Keratinocyte (primary cell): Measurements from ENCODE around the gene RGS1. TPM values are rescaled to one million over a fixed set of nuclear protein-coding genes. Genes with fewer than 3 reads are reported as not detected.

Source experiments
- DNase-seq: peaks from one replicate; pipeline ENCODE4 v3.0.0-alpha.2; 2011; ENCODE audit warnings: low read depth, missing footprints, low spot score
- FAIRE-seq: peaks from 2 replicates; lab custom pipeline; 2011; peaks lifted over from hg19 to GRCh38; lab: Jason Lieb, UNC
- H2AFZ ChIP-seq: 2 replicates; pipeline ENCODE4 v1.6.0; 2012; ENCODE audit warnings: low read length, control low read depth, inconsistent platforms; ENCODE audit not compliant: control insufficient read depth
- H3K27ac ChIP-seq: 2 replicates; pipeline ENCODE4 v1.5.1; 2011; ENCODE audit warnings: low read length; ENCODE audit not compliant: control insufficient read depth, insufficient read depth
- H3K27me3 ChIP-seq: 3 replicates; pipeline ENCODE4 v1.6.0; 2011; ENCODE audit warnings: low read length; ENCODE audit not compliant: control insufficient read depth, insufficient read depth; ENCODE audit errors: extremely low read depth
- H3K36me3 ChIP-seq, 2 experiments: 2 replicates in 1 of 2; 3 replicates in 1 of 2; pipeline ENCODE4 v1.5.1; 2011; ENCODE audit warnings: low read length in 2 of 2, mild to moderate bottlenecking in 1 of 2; ENCODE audit not compliant: control insufficient read depth in 2 of 2, insufficient read depth in 2 of 2; ENCODE audit errors: extremely low read depth in 1 of 2
- H3K4me1 ChIP-seq: 3 replicates; pipeline ENCODE4 v1.5.1; 2011; ENCODE audit warnings: low read length; ENCODE audit not compliant: control insufficient read depth, insufficient read depth; ENCODE audit errors: extremely low read depth
- H3K4me2 ChIP-seq: 3 replicates; pipeline ENCODE4 v1.6.0; 2011; ENCODE audit warnings: low read depth, low read length; ENCODE audit not compliant: control insufficient read depth, insufficient read depth; ENCODE audit errors: extremely low read depth
- H3K4me3 ChIP-seq, 3 experiments: fragments of 200-600 bp in 1 of 3; sonication (generic) in 1 of 3; 2 replicates in 2 of 3; 3 replicates in 1 of 3; pipeline ENCODE4 v1.5.1; 2011 to 2016; ENCODE audit warnings: low read length in 3 of 3, mild to moderate bottlenecking in 3 of 3, control low read depth in 2 of 3, inconsistent platforms in 1 of 3, low read depth in 1 of 3, mixed read lengths in 1 of 3, mixed run types in 1 of 3, moderate library complexity in 1 of 3; ENCODE audit not compliant: control insufficient read depth in 2 of 3, insufficient read depth in 2 of 3; ENCODE audit errors: extremely low read depth in 1 of 3
- H3K79me2 ChIP-seq: 2 replicates; pipeline ENCODE4 v1.6.0; 2012; ENCODE audit warnings: low read length; ENCODE audit not compliant: control insufficient read depth, insufficient read depth
- H3K9ac ChIP-seq: 3 replicates; pipeline ENCODE4 v1.6.0; 2011; ENCODE audit warnings: low read length; ENCODE audit not compliant: control insufficient read depth, insufficient read depth; ENCODE audit errors: extremely low read depth
- H3K9me1 ChIP-seq: 3 replicates; pipeline ENCODE4 v1.6.0; 2011; ENCODE audit warnings: low read length; ENCODE audit not compliant: control insufficient read depth, insufficient read depth; ENCODE audit errors: extremely low read depth
- H3K9me3 ChIP-seq: 2 replicates; pipeline ENCODE4 v1.5.1; 2012; ENCODE audit warnings: low read depth, low read length; ENCODE audit not compliant: control insufficient read depth
- H4K20me1 ChIP-seq: 3 replicates; pipeline ENCODE4 v1.6.0; 2011; ENCODE audit warnings: low read length; ENCODE audit not compliant: control insufficient read depth, insufficient read depth; ENCODE audit errors: extremely low read depth
- CTCF ChIP-seq, 3 experiments: IDR thresholded peaks in 1 of 3; conservative IDR thresholded peaks in 1 of 3; optimal IDR thresholded peaks in 1 of 3; 2 replicates in 2 of 3; 3 replicates in 1 of 3; pipeline versions ENCODE3 to v1.5.1; 2011; ENCODE audit warnings: low read length in 3 of 3, mild to moderate bottlenecking in 3 of 3, moderate library complexity in 2 of 3, control low read depth in 1 of 3, inconsistent platforms in 1 of 3; ENCODE audit not compliant: insufficient read depth in 2 of 3; ENCODE audit errors: extremely low read depth in 1 of 3
- EZH2 ChIP-seq: IDR thresholded peaks from one replicate; pipeline ENCODE4 v1.6.1; 2012; ENCODE audit warnings: inconsistent platforms, mild to moderate bottlenecking, low read length, moderate library complexity
- dilution Hi-C: fragments of 300-500 bp; cut with MboI; formaldehyde crosslinking; loops from one replicate; pipeline ENCODE4 v1.7.0; 2020; ENCODE audit warnings: low sequenced_read_pairs; ENCODE audit not compliant: extremely low pct_ligation_motif_present
- polyA plus RNA-seq, 5 experiments: library from polyadenylated mRNA; depleted of rRNA in 3 of 5; stranded (reverse) in 3 of 5; stranded (forward) in 1 of 5; unstranded in 1 of 5; fragments of >200 nt; gene quantifications; 1 replicate in 1 of 5; 2 replicates in 3 of 5; 3 replicates in 1 of 5; pipeline versions ENCODE4 v1.2.1 to v1.2.3, GENCODE V29; 2011 to 2012; ENCODE audit warnings: missing spikeins in 2 of 5, low read depth in 1 of 5, low replicate concordance in 1 of 5

Gene RGS1
- polyA plus RNA-seq, 1 donor (not counting 4 experiments of a cell fraction or from before 2014, with no cell fraction given) = 0.05 TPM

GRCh38 chr1:192603218-192603787, 27.7 kb downstream of the RGS1 start:
- dilution Hi-C loops = no loop called here
- H4K20me1 ChIP-seq = no peaks in the 10 kb centered on the region
- H3K4me3 ChIP-seq = no peak overlapping the region
- no peaks in the 10 kb centered on the region for H3K79me2 ChIP-seq
- H3K9me3 ChIP-seq = no peaks in the 10 kb centered on the region
- TF ChIP-seq CTCF (optimal IDR thresholded peaks at IDR 0.05 in 1 of 3, IDR thresholded peaks at IDR 0.05 in 1 of 3, conservative IDR thresholded peaks at IDR 0.05 in 1 of 3; ENCODE audit: extremely low read depth in 1 of 3, insufficient read depth in 2 of 3, low read length in 3 of 3) = no peak
- TF ChIP-seq EZH2 = no peak
- H3K4me2 ChIP-seq = no peak overlapping the region
- H3K27ac ChIP-seq = no peak overlapping the region
- no peak for DNase-seq
- H2AFZ ChIP-seq = no peak overlapping the region
- no peak for FAIRE-seq
- H3K4me1 ChIP-seq = peaks cover 3% of the 10 kb centered on the region
- no peaks in the 10 kb centered on the region for H3K27me3 ChIP-seq
- no peak overlapping the region for H3K9ac ChIP-seq
- H3K9me1 ChIP-seq = no peaks in the 10 kb centered on the region
- no peaks in the 10 kb centered on the region for H3K36me3 ChIP-seq

GRCh38 chr1:192604979-192605620, 29.5 kb downstream of the RGS1 start:
- TF ChIP-seq EZH2 (no peak), CTCF (optimal IDR thresholded peaks at IDR 0.05 in 1 of 3, IDR thresholded peaks at IDR 0.05 in 1 of 3, conservative IDR thresholded peaks at IDR 0.05 in 1 of 3; ENCODE audit: extremely low read depth in 1 of 3, insufficient read depth in 2 of 3, low read length in 3 of 3) (no peak)
- H3K4me2 ChIP-seq = no peak overlapping the region
- H3K4me3 ChIP-seq = no peak overlapping the region
- H3K27me3 ChIP-seq = no peaks in the 10 kb centered on the region
- H3K9me3 ChIP-seq = no peaks in the 10 kb centered on the region
- FAIRE-seq (no peak), DNase-seq (no peak)
- no peak overlapping the region for H3K9ac ChIP-seq
- dilution Hi-C loops = no loop called here
- H3K79me2 ChIP-seq = no peaks in the 10 kb centered on the region
- peaks cover 3% of the 10 kb centered on the region for H3K4me1 ChIP-seq
- no peak overlapping the region for H3K27ac ChIP-seq
- H3K36me3 ChIP-seq = no peaks in the 10 kb centered on the region
- no peaks in the 10 kb centered on the region for H4K20me1 ChIP-seq
- H2AFZ ChIP-seq = no peak overlapping the region
- H3K9me1 ChIP-seq = no peaks in the 10 kb centered on the region
